HG03196 (cell line): ENCODE measurements around the gene RNF149.
A peak's percentile ranks its signal among the peaks of the same experiment; 100 is the strongest.
"Not testable (repeated sequence)": the region's sequence is repeated elsewhere in the genome, so short reads cannot be mapped to it uniquely, and the experiment has no call there.

Source experiments
- ATAC-seq: cut with Tn5 transposase; IDR thresholded peaks from one replicate; pipeline ENCODE4 v1.9.1; 2021; ENCODE audit not compliant: unreplicated experiment

The RNF149 gene, protein sequence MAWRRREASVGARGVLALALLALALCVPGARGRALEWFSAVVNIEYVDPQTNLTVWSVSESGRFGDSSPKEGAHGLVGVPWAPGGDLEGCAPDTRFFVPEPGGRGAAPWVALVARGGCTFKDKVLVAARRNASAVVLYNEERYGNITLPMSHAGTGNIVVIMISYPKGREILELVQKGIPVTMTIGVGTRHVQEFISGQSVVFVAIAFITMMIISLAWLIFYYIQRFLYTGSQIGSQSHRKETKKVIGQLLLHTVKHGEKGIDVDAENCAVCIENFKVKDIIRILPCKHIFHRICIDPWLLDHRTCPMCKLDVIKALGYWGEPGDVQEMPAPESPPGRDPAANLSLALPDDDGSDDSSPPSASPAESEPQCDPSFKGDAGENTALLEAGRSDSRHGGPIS

GRCh38 chr2:101308432-101309210 lies at the start of gene RNF149:
RNF149 (minus strand) TSS chr2:101308701; CDS start chr2:101308588, 113 bp downstream.
- peak; percentile 67 for ATAC-seq

DNA sequence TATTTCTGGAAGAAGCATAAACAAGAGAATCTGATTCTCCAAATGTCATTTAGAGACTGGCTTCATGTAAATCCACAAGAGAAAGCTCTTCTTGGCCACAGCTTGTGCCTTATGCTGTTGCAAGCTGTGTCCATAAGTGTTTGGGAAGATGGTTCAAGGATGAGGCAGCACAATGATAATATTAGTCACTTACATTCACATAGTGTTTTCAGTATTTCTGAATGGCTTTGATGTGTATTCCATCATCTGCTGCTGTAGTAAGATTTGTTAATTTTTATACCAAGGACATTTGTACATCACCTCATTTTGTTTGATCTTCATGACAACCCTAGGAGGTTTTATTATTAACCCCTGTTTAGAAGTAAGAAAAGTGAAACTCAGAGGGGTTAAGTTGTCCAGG lies 48.9 kb upstream of the RNF149 start:
- ATAC-seq, result no peak

DNA sequence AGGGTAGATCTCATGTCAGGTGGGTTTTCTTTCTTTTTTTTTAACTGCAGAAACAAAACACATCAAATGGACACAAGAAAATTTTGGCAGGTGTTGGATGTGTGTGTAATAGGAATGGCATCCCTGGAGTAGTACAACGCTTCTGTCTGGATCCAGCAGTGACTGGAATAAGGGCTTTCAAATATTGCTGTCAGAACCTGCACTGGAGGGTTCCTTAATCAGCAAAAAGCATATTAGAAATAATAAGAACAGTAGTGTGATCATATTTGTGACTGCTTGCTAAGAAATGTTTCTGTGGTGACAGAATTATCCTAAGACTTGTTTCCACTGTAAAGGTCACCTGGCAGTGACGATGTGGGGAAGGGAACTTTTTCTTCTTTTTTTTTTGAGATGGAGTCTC lies 48.0 kb upstream of the RNF149 start:
- no peak for ATAC-seq

- ATAC-seq, result no peak
Measured at GRCh38 chr2:101356055-101356454, 47.6 kb upstream of the RNF149 start.

GRCh38 chr2:101355401-101356054 lies 47.0 kb upstream of the RNF149 start:
- ATAC-seq, result no peak

DNA sequence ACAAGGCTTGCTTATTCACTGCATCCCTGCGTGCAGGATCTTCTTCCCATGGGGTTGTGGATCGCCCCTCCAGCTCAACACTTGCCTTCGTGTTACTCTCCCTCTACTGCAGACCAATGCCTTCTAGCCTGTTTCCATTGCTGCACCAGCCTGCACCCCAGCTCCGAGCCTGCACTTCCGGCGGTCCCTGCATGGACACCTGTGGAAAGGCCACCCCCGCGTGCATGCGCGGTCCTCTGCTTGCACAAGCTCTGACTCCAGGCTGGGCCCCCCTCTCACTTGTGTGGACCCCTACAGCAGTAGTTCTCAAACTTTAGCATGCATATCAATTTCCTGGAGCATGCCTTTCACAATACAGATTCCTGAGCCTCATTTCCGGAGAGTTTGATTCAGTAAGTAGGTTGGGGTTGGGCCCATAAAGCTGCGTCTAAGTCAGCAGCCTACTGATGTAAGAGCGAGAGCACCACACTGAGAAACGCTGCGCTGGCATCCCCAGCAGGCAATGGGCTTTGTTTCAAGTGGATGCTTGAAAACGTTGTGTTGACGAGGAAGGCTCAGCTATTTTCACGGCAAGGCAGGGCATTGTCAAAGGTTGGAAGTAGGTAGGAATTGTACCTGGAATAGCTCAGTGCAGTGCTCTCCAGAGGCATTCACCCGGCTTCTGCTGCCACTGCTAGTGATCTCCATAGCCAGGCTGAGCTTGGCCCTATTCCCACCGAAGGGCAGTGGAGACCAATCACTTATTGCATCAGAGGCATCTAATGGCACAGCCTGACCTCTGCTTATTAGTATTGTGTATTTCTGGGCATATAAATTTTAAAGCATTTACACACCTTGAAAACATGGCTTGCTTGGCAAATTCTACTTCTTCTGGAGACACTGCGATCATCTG lies 46.2 kb upstream of the RNF149 start:
- ATAC-seq, result no peak

DNA sequence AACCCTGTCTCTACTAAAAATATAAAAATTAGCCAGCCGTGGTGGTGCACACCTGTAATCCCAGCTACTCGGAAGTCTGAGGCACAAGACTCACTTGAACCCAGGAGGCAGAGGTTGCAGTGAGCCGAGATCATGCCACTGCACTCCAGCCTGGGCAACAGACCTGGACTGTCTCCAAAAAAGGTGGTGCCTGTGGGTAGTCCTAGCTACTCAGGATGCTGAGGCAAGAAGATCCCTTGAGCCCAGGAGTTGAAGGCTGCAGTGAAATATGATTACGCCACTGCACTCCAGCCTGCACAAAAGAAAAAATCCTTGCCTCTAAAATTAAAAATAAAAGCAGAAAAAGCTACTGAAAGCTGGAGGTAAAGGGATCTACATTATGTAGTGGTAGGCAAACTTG lies 44.1 kb upstream of the RNF149 start:
- not testable (repeated sequence) for ATAC-seq

DNA sequence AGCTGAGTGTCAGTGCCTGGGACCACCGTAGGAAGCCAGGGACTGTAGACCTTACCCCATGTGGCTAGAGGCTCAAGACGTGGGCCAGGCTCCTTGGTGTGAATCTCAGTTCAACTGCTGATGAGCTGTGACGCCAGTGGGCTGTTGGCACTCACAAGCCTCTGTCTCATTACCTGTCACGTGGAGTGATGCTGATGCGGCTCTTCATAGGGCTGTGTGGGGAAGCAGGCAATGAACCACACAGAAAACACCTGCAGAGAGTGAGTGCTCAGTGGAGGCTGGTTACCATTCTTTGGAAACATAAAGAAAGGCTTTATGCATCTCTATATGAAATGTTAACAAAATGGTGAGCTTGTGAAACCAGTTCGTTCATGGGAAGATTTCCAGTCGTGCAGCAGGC lies 42.7 kb upstream of the RNF149 start:
- no peak for ATAC-seq

- no peak for ATAC-seq
Measured at GRCh38 chr2:101349893-101350662, 41.6 kb upstream of the RNF149 start.

- no peak for ATAC-seq
Measured at GRCh38 chr2:101348883-101349282, 40.4 kb upstream of the RNF149 start.

- ATAC-seq, result no peak
Measured at GRCh38 chr2:101346909-101347308, 38.4 kb upstream of the RNF149 start.

DNA sequence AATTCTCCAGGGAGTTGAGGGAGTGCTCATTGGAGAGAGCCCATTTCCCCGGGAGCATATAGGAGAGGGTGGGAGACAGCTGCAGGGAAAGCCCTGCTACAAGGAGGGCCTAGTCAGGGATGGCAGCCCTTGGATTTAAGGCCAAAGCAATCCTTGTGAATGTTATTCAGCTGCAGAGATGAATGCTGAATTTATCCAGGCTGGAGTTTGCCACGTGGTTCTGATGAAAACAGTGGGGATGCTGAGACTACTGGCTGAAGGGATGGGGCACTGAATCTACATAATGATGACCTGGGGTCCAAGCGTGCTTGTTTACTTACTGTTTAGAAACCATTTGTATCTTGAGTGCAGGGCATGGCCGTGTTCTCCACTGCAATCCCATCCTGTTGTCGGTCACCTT lies 35.6 kb upstream of the RNF149 start:
- no peak for ATAC-seq

DNA sequence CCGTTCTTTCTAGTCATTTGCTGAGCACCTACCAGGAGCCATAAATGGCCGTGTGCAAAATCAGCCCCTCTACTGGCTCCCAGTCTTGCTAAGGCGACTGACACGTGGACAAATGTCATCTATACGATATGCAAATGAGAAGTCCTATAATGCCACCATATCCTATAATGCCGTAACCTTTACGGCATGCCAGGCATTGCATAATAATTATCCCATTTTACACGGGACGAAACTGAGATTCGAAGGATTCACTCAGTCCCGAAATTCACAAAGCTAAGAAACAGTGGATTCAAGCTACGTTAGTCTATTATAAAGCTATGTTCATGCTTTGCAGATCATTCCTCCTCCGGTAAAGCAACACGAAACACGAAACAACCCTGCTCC lies 34.1 kb upstream of the RNF149 start:
- ATAC-seq, result no peak

- no peak for ATAC-seq
Measured at GRCh38 chr2:101341901-101342624, 33.6 kb upstream of the RNF149 start.

DNA sequence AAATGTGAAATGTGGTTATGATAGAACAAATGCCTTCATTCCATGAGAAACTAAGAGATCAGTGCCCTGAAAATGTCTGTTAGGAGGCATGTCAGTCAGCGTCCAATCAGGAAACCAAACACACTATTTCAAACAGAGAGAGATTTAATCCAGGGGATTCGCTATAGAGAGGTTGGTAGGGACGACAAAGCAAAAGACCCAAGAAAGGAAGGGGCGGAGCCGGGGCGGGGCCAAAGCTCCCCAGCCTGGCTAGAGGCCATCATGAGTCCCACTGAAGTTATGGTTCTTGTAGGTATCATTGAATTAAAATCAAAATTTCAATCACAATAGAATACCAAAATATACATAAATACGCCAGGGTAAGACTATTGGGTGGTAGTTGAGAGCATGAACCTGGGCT lies 32.9 kb upstream of the RNF149 start:
- no peak for ATAC-seq

- no peak for ATAC-seq
Measured at GRCh38 chr2:101340141-101340551, 31.6 kb upstream of the RNF149 start.

DNA sequence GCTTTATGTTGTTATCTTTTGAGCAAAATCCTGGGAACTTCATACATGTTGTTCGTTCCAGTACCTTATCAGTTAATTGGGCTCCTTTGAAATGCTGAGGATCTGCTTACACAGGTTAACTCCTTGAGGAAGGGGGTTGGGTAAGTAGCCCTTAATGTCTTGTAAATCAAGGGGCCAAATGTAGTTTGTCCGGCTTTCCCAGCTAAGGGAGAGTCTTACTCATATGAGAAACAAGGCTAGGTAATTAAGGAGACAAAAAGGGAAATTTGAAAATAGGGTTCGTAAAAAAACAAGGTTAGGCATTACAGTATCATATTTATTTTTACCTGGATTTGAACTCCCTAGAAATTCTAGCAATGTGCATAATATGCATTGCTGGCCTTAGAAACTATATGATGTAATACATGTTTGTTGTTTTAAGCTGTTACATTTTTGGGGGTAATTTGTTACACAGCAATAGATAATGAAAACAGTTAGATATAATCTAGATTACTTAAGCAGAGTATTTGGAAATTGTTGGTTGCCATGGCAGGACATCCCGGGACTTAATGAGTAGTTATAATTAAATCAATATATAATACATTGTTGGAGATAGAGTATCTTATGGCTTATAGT lies 30.9 kb upstream of the RNF149 start:
- ATAC-seq, result no peak

- no peak for ATAC-seq
Measured at GRCh38 chr2:101337877-101338276, 29.4 kb upstream of the RNF149 start.
